Rectal smooth muscle tissue (tissue), 1 donor: Measurements from ENCODE around the gene STAG1.
"Not testable (repeated sequence)": the region's sequence is repeated elsewhere in the genome, so short reads cannot be mapped to it uniquely, and the experiment has no call there.

ENCODE experiments used
- H3K27ac ChIP-seq: one replicate; pipeline ENCODE4 v1.7.0; 2013; ENCODE audit warnings: low read depth, low read length, inconsistent platforms
- H3K27me3 ChIP-seq: one replicate; pipeline ENCODE4 v1.7.0; 2013; ENCODE audit warnings: low read length; ENCODE audit not compliant: control insufficient read depth, insufficient read depth
- H3K36me3 ChIP-seq: one replicate; pipeline ENCODE4 v1.7.0; 2013; ENCODE audit warnings: low read length; ENCODE audit not compliant: control insufficient read depth, insufficient read depth
- H3K4me1 ChIP-seq: one replicate; pipeline ENCODE4 v1.7.0; 2013; ENCODE audit warnings: low read length; ENCODE audit not compliant: control insufficient read depth, insufficient read depth
- H3K4me3 ChIP-seq: one replicate; pipeline ENCODE4 v1.7.0; 2013; ENCODE audit warnings: low read length
- H3K9ac ChIP-seq: one replicate; pipeline ENCODE4 v1.7.0; 2013; ENCODE audit warnings: low read length

STAG1 gene

GRCh38 chr3:136752172-136752421, at the start of gene STAG1:
Gene STAG1 (minus strand): TSS chr3:136752378. CDS start chr3:136630898, 121,480 bp downstream.
- peak within 1 kb of the TSS; percentile 84 for H3K9ac ChIP-seq
- H3K4me1 ChIP-seq = peaks cover 12% of the 10 kb centered on the region
- no peaks in the 10 kb centered on the region for H3K27me3 ChIP-seq
- peak within 1 kb of the TSS; percentile 89 for H3K4me3 ChIP-seq
- peaks cover 2% of the 10 kb centered on the region for H3K36me3 ChIP-seq
- H3K27ac ChIP-seq = peak within 1 kb of the TSS; percentile 99

- H3K36me3 ChIP-seq, H3K9ac ChIP-seq, H3K4me3 ChIP-seq, H3K27ac ChIP-seq, H3K27me3 ChIP-seq, H3K4me1 ChIP-seq: not testable (repeated sequence)
These were observed 49.0 kb upstream of the STAG1 start for GRCh38 chr3:136801146-136801545.

- Histone ChIP-seq H3K4me3 (no peak overlapping the region), H3K9ac (no peak overlapping the region), H3K27ac (no peak overlapping the region), H3K27me3 (no peaks in the 10 kb centered on the region), H3K4me1 (no peaks in the 10 kb centered on the region), H3K36me3 (no peaks in the 10 kb centered on the region)
These were observed 40.6 kb upstream of the STAG1 start for GRCh38 chr3:136792556-136793330.

GRCh38 chr3:136790786-136791185, 38.6 kb upstream of the STAG1 start:
- Histone ChIP-seq H3K4me1 (peaks cover 9% of the 10 kb centered on the region), H3K27me3 (no peaks in the 10 kb centered on the region), H3K27ac (no peak overlapping the region), H3K4me3 (no peak overlapping the region), H3K36me3 (no peaks in the 10 kb centered on the region), H3K9ac (no peak overlapping the region)

DNA sequence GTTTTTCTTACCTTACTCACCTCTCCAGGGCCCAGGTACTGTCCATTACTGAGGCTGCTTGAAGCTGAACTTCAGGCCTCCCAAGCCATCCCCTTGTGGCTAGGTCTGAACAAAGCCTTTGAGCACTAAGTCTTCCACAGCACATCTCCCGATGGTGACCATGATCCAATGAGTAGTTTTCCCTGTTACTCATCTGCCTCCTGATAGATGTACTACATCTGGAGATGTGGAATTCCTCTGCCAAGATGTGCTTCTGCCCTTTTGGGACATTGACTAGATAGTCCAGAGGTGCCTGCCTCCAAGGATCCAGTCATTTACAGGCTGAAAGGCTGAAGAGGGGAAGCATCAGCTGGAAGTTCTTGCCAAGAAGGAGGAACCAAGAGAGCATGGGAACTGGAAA, 37.8 kb upstream of the STAG1 start:
- Histone ChIP-seq H3K36me3 (no peaks in the 10 kb centered on the region), H3K27me3 (no peaks in the 10 kb centered on the region), H3K4me1 (peaks cover 9% of the 10 kb centered on the region), H3K27ac (no peak overlapping the region), H3K4me3 (no peak overlapping the region), H3K9ac (no peak overlapping the region)

DNA sequence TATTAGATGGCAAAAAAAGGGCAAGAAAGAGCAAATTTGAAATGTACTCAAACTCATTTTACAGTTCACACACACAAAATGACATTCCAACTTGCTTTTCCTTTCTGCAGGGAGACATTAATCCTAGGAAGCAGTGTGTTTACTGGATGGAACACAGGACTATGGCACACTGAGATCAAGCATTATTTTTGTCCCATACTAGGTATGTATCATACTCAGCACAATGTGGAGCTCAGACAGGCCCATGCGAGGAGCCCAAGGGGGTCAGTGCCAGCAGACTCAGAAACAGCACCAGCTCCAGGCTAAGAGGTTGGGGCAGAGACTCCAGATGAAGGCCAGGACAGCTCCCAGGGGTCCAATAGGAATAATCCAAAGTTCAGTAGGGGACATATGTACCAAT, 36.0 kb upstream of the STAG1 start:
- H3K4me1 ChIP-seq = peaks cover 13% of the 10 kb centered on the region
- H3K4me3 ChIP-seq = no peak overlapping the region
- H3K9ac ChIP-seq = no peak overlapping the region
- H3K36me3 ChIP-seq = no peaks in the 10 kb centered on the region
- no peaks in the 10 kb centered on the region for H3K27me3 ChIP-seq
- H3K27ac ChIP-seq = no peak overlapping the region

DNA sequence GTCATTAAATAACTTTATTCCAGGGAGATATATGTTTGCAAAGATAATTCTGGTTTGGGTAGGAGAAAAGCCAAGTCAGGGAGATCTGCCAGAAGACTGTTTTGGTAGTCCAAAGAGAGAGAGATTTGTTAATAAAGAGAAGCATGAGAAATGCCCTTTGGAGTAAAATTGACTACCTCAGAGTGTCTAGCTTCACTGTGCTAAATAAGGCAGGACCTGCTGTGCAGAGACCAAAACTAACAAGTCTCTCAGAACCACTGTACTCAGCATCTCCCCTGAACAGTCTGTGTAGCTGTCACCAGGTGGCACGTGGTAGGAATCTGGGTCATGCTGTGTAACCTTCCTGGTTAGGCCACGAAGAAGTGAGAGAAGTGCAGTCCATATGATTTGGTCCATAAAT, 35.2 kb upstream of the STAG1 start:
- peak overlapping the region; percentile 59 for H3K27ac ChIP-seq
- H3K4me1 ChIP-seq = peaks cover 13% of the 10 kb centered on the region
- H3K36me3 ChIP-seq = no peaks in the 10 kb centered on the region
- H3K27me3 ChIP-seq = no peaks in the 10 kb centered on the region
- H3K4me3 ChIP-seq = no peak overlapping the region
- no peak overlapping the region for H3K9ac ChIP-seq

- no peaks in the 10 kb centered on the region for H3K36me3 ChIP-seq
- H3K27me3 ChIP-seq = no peaks in the 10 kb centered on the region
- peak overlapping the region; percentile 37 for H3K27ac ChIP-seq
- H3K4me3 ChIP-seq = no peak overlapping the region
- no peak overlapping the region for H3K9ac ChIP-seq
- peaks cover 13% of the 10 kb centered on the region for H3K4me1 ChIP-seq
These were observed 31.6 kb upstream of the STAG1 start for GRCh38 chr3:136783708-136784191.

DNA sequence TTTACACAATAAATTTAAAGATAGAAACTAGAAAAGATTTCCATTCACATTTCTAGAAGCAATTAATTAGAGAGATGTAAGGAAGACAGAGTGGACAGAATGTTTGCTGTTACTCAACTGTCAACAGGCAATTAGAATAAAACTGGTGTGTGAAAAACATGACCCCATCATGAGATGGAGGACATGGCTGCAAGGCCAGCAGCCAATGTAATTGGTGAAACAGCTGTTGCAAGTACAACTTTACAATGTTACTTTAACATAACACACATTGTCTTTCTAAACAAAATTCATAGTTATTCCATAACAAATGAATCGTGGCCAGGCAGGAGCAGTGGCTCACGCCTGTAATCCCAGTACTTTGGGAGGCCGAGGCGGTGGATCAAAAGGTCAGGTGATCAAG, 28.6 kb upstream of the STAG1 start:
- no peak overlapping the region for H3K27ac ChIP-seq
- H3K27me3 ChIP-seq = no peaks in the 10 kb centered on the region
- peaks cover 4% of the 10 kb centered on the region for H3K4me1 ChIP-seq
- no peak overlapping the region for H3K4me3 ChIP-seq
- H3K9ac ChIP-seq = no peak overlapping the region
- H3K36me3 ChIP-seq = no peaks in the 10 kb centered on the region

GRCh38 chr3:136778865-136779264, 26.7 kb upstream of the STAG1 start:
- Histone ChIP-seq H3K27me3 (no peaks in the 10 kb centered on the region), H3K4me3 (no peak overlapping the region), H3K27ac (no peak overlapping the region), H3K4me1 (peaks cover 3% of the 10 kb centered on the region), H3K9ac (no peak overlapping the region), H3K36me3 (no peaks in the 10 kb centered on the region)

DNA sequence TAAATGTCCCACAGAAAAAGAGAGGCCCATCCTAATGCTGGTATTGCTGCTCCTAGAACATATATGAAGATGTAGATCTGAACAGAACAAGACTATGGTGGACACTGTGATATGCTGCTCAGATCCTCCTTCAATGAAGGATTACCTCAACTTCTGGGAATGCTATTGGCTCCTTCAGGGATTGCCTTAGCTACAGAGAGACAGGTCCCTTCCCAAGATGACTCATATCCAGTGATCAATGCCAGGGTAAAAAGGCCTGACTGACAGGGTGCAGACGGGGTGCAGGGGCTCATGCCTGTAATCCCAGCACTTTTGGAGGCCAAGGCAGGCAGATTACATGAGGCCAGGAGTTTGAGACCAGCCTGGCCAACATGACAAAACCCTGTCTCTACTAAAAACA, 20.5 kb upstream of the STAG1 start:
- H3K27me3 ChIP-seq = no peaks in the 10 kb centered on the region
- no peak overlapping the region for H3K4me3 ChIP-seq
- H3K27ac ChIP-seq = no peak overlapping the region
- H3K36me3 ChIP-seq = no peaks in the 10 kb centered on the region
- H3K9ac ChIP-seq = no peak overlapping the region
- no peaks in the 10 kb centered on the region for H3K4me1 ChIP-seq

DNA sequence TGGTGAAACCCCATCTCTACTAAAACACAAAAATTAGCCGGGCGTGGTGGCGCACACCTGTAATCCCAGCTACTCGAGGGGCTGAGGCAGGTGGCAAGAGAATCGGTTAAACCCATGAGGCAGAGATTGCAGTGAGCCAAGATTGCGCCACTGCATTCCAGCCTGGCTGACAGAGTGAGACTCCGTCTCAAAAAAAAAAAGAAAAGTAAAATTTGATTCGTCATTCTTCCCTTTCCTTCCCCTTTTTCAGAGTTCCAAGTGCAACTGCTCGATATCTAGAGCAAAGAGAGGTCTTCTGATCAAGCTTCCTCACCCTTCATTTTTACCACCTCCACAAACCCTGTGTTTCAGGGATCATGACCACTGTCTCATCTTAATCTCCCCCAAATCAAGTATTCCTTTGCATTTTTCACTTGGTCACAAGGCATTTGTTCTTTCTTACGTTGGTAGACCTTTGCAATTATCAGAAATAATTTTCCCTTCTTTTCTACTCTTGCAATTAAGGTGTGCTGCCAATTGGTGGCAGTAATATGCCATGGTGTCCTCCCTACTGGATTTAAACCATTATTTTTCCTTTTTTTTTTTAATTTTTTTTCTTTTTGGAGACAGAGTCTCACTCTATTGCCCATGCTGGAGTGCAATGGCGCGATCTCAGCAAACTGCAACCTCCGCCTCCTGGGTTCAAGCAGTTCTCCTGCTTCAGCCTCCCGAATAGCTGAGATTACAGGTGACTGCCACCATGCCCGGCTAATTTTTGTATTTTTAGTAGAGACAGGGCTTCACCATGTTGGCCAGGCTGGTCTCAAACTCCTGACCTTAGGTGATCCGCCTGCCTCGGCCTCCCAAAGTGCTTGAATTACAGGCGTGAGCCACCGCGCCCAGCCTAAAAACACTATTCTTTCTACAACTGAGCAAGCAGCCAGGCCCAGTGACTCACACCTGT, 6.3 kb upstream of the STAG1 start:
- H3K27ac ChIP-seq, H3K4me3 ChIP-seq, H3K4me1 ChIP-seq, H3K36me3 ChIP-seq, H3K9ac ChIP-seq, H3K27me3 ChIP-seq: not testable (repeated sequence)
